HAP-1 (cell line): ENCODE results near the gene RYK.
"Not testable (repeated sequence)": the region's sequence is repeated elsewhere in the genome, so short reads cannot be mapped to it uniquely, and the experiment has no call there.

Source experiments
- DNase-seq, 2 experiments: peaks; one replicate each; pipeline ENCODE4 v3.0.0-alpha.2; 2016 to 2020; ENCODE audit warnings: low spot score in 2 of 2
- H3K27me3 ChIP-seq: fragments of 250-450 bp; sonication (Bioruptor Pico); 2 replicates; pipeline ENCODE4 v1.5.1; 2020; ENCODE audit warnings: low read depth, mild to moderate bottlenecking, moderate library complexity
- H3K36me3 ChIP-seq: fragments of 250-450 bp; sonication (Bioruptor Pico); replicated peaks from 2 replicates; pipeline ENCODE4 v1.5.1; 2020; ENCODE audit warnings: mild to moderate bottlenecking
- H3K4me1 ChIP-seq: fragments of 250-450 bp; sonication (Bioruptor Pico); 2 replicates; pipeline ENCODE4 v1.5.1; 2020; ENCODE audit warnings: mild to moderate bottlenecking
- H3K4me3 ChIP-seq: fragments of 250-450 bp; sonication (Bioruptor Pico); 2 replicates; pipeline ENCODE4 v1.5.1; 2020; ENCODE audit warnings: mild to moderate bottlenecking, moderate library complexity
- H3K9me3 ChIP-seq: fragments of 250-450 bp; sonication (Bioruptor Pico); 2 replicates; pipeline ENCODE4 v1.5.1; 2020; ENCODE audit warnings: mild to moderate bottlenecking, moderate library complexity
- in situ Hi-C: fragments of 300-500 bp; cut with MboI; formaldehyde crosslinking; loops from 3 replicates; pipeline ENCODE4 v1.14.3; 2020; ENCODE audit warnings: low sequenced_read_pairs, inconsistent platforms, mixed read lengths

The RYK gene

DNA sequence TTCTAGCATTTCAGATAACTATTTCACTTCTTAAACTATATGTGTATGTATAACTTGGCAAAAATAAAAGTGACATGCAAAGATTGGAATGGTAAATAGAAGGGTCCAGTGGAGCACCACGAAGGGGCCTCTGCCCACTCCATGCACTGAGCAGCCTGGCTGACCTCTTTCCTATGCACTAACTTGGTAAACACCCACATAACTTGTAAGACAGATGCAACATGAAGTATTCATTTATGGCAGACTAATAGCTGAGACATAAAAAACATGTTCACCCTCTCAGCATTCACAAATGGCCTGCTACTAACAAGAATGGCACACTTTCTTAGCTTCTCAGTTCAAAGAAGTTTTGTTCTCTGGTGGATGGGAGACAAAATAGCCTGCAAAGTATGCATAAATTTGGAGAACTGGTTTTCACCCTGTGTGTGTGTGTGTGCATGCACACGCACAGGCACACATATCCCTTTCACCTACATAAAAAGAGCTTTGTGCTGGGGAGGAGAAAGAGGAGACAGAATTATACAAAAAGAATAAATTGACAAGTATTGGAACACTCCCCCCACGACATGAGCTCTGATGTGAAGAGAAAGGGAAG is 26.5 kb upstream of the RYK start:
- in situ Hi-C loops, result no loop called here
- Histone ChIP-seq H3K4me3 (no peak overlapping the region), H3K4me1 (no peaks in the 10 kb centered on the region), H3K36me3 (no peaks in the 10 kb centered on the region), H3K27me3 (no peaks in the 10 kb centered on the region), H3K9me3 (no peaks in the 10 kb centered on the region)
- no peak for DNase-seq

DNA sequence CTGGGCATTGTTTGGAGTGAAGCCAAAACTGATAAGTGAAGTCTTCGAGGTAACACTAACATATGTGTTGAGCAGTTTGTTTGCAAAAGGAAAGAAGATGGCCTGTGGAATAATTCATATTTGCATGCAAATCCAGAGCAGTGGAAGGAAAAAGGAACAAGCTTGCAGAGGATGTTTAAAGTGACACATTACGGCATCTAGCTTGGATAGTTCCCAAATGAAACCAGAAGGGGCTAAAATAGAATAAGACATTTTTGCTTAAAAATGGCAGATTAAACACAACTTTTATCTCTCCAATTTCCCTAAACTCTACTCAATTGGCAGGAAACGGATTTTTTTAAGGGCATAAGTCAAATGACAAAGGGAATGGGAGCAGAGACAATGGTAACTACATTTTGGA is 25.4 kb upstream of the RYK start:
- Histone ChIP-seq H3K27me3 (no peaks in the 10 kb centered on the region), H3K4me3 (no peak overlapping the region), H3K36me3 (no peaks in the 10 kb centered on the region), H3K9me3 (no peaks in the 10 kb centered on the region), H3K4me1 (no peaks in the 10 kb centered on the region)
- no peak for DNase-seq
- in situ Hi-C loops, result no loop called here

DNA sequence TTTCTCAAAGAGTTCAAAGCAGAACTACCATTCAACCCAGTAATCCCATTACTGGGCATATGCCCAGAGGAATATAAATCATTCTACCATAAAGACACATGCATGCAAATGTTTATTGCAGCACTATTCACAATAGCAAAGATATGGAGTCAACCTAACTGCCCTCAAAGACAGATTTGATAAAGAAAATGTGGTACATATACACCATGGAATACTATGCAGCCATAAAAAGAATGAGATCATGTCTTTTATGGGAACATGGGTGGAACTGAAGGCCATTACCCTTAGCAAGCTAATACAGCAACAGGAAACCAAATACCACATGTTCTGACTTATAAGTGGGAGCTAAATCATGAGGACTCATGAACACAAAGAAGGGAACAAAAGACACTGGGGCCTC is 24.5 kb upstream of the RYK start:
- H3K27me3 ChIP-seq, in situ Hi-C loops, H3K9me3 ChIP-seq, DNase-seq, H3K4me3 ChIP-seq, H3K36me3 ChIP-seq, H3K4me1 ChIP-seq: not testable (repeated sequence)

- no peak for DNase-seq
- in situ Hi-C loops, result no loop called here
- Histone ChIP-seq H3K27me3 (no peaks in the 10 kb centered on the region), H3K4me1 (no peaks in the 10 kb centered on the region), H3K4me3 (no peak overlapping the region), H3K9me3 (no peaks in the 10 kb centered on the region), H3K36me3 (no peaks in the 10 kb centered on the region)
Measured at GRCh38 chr3:134274571-134274970, 23.9 kb upstream of the RYK start.

- in situ Hi-C loops, result no loop called here
- Histone ChIP-seq H3K36me3 (no peaks in the 10 kb centered on the region), H3K9me3 (no peaks in the 10 kb centered on the region), H3K27me3 (peaks cover 7% of the 10 kb centered on the region), H3K4me3 (no peak overlapping the region), H3K4me1 (no peaks in the 10 kb centered on the region)
- no peak for DNase-seq
Measured at GRCh38 chr3:134267996-134268395, 17.3 kb upstream of the RYK start.

DNA sequence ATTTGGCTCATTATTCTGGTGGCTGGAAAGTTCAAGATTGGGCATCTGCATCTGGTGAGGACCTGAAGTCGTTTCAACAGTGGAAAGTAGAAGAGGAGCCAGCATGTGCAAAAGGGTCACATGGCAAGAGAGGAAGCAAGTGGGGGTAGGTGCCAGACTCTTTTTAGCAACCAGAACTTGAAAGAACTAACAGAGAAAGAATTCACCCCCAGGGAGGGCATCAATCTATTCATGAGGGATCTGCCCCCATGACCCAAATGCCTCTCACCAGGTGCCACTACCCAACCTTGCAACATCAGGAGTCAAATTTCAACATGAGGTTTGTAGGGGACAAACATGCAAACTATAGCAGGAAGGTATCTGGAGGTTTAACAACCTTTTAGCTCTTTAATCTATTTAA is 10.3 kb upstream of the RYK start:
- no peaks in the 10 kb centered on the region for H3K36me3 ChIP-seq
- H3K4me3 ChIP-seq, result no peak overlapping the region
- H3K27me3 ChIP-seq, result peaks cover 5% of the 10 kb centered on the region; the same call in 1 of the 2 replicates
- no peaks in the 10 kb centered on the region for H3K9me3 ChIP-seq
- no peaks in the 10 kb centered on the region for H3K4me1 ChIP-seq
- no peak for DNase-seq
- in situ Hi-C loops, result no loop called here

DNA sequence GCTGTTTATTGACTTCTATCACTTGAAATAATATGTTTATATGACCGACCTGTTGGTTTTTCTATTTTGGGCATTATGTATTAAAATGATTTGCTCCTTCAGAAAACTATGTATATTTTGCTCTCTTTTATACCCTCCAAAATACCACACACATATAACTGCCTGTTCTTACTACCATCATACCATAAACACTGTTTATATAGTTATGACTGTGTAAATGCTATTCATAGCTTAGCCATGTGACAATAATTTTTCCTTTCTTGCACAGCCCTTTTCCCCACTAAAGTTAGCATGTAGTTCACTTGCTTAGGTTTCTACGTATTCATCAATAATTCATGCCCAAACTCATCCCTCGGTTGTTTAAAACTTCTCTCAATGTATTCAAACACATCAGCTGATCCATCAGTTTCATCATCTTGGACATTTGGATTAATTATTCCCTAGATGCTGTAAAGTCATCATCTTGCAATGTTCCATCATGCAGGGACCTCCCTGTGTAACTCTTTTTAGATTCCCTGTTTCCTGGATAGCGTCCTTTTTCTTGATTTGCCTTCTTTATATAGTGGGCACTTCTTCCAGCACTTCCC is 8.2 kb upstream of the RYK start:
- H3K9me3 ChIP-seq, result no peaks in the 10 kb centered on the region
- no peak for DNase-seq
- no peaks in the 10 kb centered on the region for H3K36me3 ChIP-seq
- no peaks in the 10 kb centered on the region for H3K4me1 ChIP-seq
- in situ Hi-C loops, result no loop called here
- peaks cover 3% of the 10 kb centered on the region; the same call in 1 of the 2 replicates for H3K27me3 ChIP-seq
- no peak overlapping the region for H3K4me3 ChIP-seq

- DNase-seq, result no peak
- in situ Hi-C loops, result no loop called here
Measured at GRCh38 chr3:134255404-134255803, 4.7 kb upstream of the RYK start.

DNA sequence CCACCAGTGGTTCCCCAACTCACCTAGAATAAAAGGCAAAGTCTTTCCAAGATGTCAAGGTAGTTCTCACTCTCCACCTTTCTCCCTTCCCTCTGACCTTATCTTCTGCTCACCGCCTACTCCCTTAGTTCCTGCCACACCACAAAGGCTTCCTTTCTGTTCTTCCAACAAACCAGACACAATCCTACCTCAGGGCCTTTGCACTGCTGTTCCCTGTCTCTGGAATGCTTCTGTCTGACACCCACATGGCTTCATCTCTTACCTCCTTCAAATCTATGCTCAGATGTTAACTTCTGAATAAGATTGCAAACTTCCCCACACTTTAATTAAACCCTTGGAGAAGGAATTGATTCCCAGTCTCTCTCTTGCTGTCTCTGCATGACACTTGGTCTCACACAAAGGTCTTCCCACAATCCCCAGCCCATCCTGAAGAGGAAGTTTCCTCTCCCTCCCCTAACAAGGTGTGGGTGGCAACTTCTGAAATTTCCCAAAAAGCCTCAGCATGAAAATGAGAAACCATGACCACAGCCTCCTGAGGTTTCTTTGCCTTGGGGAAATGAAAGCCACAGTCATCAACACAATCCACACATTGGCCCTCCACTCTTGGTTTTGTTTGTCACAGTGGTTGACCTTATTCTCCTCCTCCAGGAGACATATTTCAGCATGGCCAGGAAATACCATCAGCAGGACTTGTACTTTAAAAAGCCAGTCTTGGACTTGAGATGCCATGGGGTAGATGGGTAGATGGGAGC is 3.0 kb upstream of the RYK start:
- in situ Hi-C loops, result no loop called here
- DNase-seq, result no peak

More at GRCh38 chr3:134255404-134255803, 4.7 kb upstream of the RYK start:
- Histone ChIP-seq H3K27me3 (no peaks in the 10 kb centered on the region), H3K9me3 (no peaks in the 10 kb centered on the region), H3K4me3 (no peak overlapping the region), H3K36me3 (no peaks in the 10 kb centered on the region), H3K4me1 (no peaks in the 10 kb centered on the region)

DNA sequence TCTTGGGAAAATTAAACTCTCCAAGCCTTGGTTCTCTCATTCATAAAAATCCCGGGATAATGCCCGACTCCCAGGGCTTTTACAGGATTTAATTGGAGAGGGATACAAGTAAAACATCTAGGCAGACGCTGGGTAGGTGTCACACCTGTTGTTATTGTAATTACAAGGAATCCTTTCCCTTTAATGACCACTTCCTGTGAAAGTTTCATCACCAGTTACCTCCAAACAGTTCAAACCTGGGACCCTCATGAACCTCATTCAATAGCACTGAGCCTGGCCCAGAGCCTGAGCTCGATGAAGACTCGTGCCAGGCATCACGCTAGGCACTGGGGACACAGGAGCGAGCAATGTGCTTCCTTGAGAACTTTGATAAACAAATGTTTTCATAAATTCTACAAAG is 2.1 kb upstream of the RYK start:
- Histone ChIP-seq H3K4me1 (peaks cover 3% of the 10 kb centered on the region; the same call in 1 of the 2 replicates), H3K4me3 (no peak overlapping the region), H3K9me3 (no peaks in the 10 kb centered on the region), H3K27me3 (no peaks in the 10 kb centered on the region), H3K36me3 (no peaks in the 10 kb centered on the region)
- in situ Hi-C loops, result no loop called here
- no peak for DNase-seq

More for the DNA sequence above, 3.0 kb upstream of the RYK start:
- no peak overlapping the region for H3K4me3 ChIP-seq
- H3K27me3 ChIP-seq, result no peaks in the 10 kb centered on the region
- peaks cover 3% of the 10 kb centered on the region; the same call in 1 of the 2 replicates for H3K4me1 ChIP-seq
- no peaks in the 10 kb centered on the region for H3K9me3 ChIP-seq
- H3K36me3 ChIP-seq, result no peaks in the 10 kb centered on the region

GRCh38 chr3:134251731-134252391 is 1.2 kb upstream of the RYK start:
- Histone ChIP-seq H3K27me3 (no peaks in the 10 kb centered on the region), H3K36me3 (no peaks in the 10 kb centered on the region), H3K9me3 (no peaks in the 10 kb centered on the region), H3K4me3 (no peak overlapping the region), H3K4me1 (peaks cover 3% of the 10 kb centered on the region; the same call in 1 of the 2 replicates)
- no peak for DNase-seq
- in situ Hi-C loops, result no loop called here

- DNase-seq, result peak; percentile 23 to 72
- Histone ChIP-seq H3K4me3 (peak overlapping the region; percentile 54), H3K36me3 (no peaks in the 10 kb centered on the region; the same call in 1 of the 2 replicates), H3K9me3 (no peaks in the 10 kb centered on the region), H3K4me1 (peaks cover 3% of the 10 kb centered on the region), H3K27me3 (no peaks in the 10 kb centered on the region)
- in situ Hi-C loops, result no loop called here
Measured at GRCh38 chr3:134249935-134250716, 533 bp downstream of the RYK start.

- in situ Hi-C loops, result no loop called here
- Histone ChIP-seq H3K9me3 (no peaks in the 10 kb centered on the region), H3K4me3 (peak overlapping the region; percentile 54), H3K36me3 (no peaks in the 10 kb centered on the region; the same call in 1 of the 2 replicates), H3K27me3 (no peaks in the 10 kb centered on the region), H3K4me1 (peaks cover 9% of the 10 kb centered on the region)
- DNase-seq, result no peak
Measured at GRCh38 chr3:134249296-134249841, 1.3 kb downstream of the RYK start.
